ENCODE data around the gene ZEB2.

Gene ZEB2

DNA sequence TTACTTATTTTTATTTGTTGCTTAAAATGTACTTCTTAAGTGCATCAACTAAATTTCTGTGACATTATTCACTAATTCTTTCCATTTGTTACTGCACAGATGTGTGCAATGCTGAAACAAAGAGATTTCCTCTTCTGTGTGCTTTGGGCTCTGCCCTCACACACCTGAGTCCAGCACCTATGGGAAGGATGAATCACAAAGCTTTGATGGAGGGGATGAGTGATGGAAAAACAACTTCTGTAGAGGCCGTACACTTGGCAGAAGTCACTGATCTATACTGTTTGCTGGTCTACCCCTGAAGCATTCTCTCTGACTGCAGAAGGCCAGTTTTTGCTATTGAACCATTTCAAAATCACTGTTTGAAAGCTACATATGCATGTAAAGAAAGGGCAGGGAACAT, 178.4 kb downstream of the ZEB2 start:
- DNase-seq, result no peak

DNA sequence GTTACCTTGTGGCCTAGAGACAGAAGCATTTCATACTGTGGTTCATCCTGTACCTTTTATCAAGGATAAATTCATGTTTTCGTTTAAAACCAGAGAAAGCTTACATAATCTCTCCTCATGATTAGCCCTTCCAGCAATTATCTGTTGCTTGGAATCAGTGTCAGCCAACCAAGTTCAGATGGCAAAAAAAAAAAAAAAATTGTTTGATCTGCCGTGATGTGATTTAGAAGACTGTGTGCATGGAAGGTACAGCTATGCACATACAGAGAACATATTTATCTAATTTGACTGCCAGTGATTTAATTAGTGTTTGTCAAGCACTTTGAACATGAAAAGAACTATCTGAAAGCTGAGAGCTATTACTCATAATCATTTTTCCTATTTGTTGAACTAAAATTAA, 180.9 kb downstream of the ZEB2 start:
- DNase-seq, result no peak

GRCh38 chr2:144334551-144334950, 185.4 kb downstream of the ZEB2 start:
- DNase-seq, result no peak

Measured in NCI-H2081 treated with DMSO at 0.1 percent for 48 hours (cell line).